ENCODE data around the gene VPS26C.

- no peak for TF ChIP-seq POLR2A (IDR thresholded peaks at IDR 0.05; ENCODE audit: control extremely low read depth in 1 of 2, low read depth in 2 of 2, low read length in 2 of 2)
- no peak for TF ChIP-seq MAX (IDR thresholded peaks at IDR 0.05)
- no peak for TF ChIP-seq GABPA (IDR thresholded peaks at IDR 0.05; ENCODE audit: borderline replicate concordance, insufficient read depth, low read length)
- no peak for TF ChIP-seq CTCF (IDR thresholded peaks at IDR 0.05; ENCODE audit: control extremely low read depth in 1 of 3, insufficient read depth in 1 of 3, low read depth in 1 of 3, low read length in 3 of 3)
- no peak for TF ChIP-seq POLR2AphosphoS5 (IDR thresholded peaks at IDR 0.05; ENCODE audit: low read depth, low read length)
- TF ChIP-seq RNF2 (IDR thresholded peaks at IDR 0.05; ENCODE audit: borderline replicate concordance, low read depth, low read length, missing control alignments, poor library complexity, severe bottlenecking), result no peak
- TF ChIP-seq EP300 (IDR thresholded peaks at IDR 0.05; ENCODE audit: borderline replicate concordance in 1 of 2, low read depth in 2 of 2, low read length in 2 of 2), result no peak
- no peak for TF ChIP-seq TBP (IDR thresholded peaks at IDR 0.05; ENCODE audit: low read depth, low read length)
- TF ChIP-seq HDAC2 (IDR thresholded peaks at IDR 0.05; ENCODE audit: borderline replicate concordance in 1 of 2, low read depth in 2 of 2, low read length in 2 of 2), result no peak
Observed at GRCh38 chr21:37292941-37293340, 25.8 kb upstream of the VPS26C start.
